ENCODE measurements around the gene SMC3.

GRCh38 chr10:110571093-110571743, 3.7 kb downstream of the SMC3 start:
- TF ChIP-seq CTCF (IDR thresholded peaks at IDR 0.05) (no peak), POLR2A (IDR thresholded peaks at IDR 0.05) (no peak), POLR2AphosphoS5 (IDR thresholded peaks at IDR 0.05) (no peak)
